Right hindlimb (tissue), 1 donor: Measurements from ENCODE around the gene PGM2.

Experiments used
- DNase-seq: peaks from one replicate; pipeline ENCODE4 v3.0.0-alpha.2; 2018

Gene PGM2

DNA sequence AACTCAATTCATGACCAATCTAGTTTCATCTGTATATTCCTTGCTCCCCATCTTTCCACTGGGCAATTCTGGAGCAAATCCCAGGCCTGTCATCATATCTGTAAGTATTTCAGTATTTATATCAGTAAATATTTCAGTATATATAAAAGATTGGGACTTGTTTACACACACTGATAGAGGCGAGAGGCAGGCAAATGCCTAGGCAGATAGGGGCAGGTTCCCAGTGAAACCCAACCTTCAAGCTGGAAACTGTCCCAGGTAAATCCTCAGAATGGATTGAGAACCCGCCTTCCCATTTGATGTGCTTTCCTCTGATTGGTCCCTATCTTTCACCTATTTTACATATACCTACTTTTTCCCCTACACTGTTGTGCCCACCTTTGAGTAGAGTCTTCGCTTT, 40.6 kb downstream of the PGM2 start:
- no peak for DNase-seq

DNA sequence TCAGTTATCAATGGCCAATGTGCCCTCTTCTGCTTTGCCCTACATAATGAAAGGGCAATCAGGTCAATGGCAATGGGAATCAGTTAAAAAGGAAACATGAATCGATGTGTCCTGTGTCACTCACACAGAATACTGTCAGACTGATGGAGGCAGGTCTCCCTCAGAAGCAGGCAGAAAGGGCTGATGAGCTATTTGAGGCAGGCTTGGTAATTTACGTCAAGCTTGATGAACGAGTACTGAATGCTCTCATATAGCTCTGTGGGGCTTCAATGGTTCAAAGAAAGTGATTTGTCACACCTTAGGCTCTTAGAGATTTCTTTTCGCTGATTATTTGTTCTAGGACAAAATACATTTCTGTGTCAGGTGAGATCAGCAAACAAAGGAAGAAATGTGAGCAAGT, 41.8 kb downstream of the PGM2 start:
- no peak for DNase-seq

DNA sequence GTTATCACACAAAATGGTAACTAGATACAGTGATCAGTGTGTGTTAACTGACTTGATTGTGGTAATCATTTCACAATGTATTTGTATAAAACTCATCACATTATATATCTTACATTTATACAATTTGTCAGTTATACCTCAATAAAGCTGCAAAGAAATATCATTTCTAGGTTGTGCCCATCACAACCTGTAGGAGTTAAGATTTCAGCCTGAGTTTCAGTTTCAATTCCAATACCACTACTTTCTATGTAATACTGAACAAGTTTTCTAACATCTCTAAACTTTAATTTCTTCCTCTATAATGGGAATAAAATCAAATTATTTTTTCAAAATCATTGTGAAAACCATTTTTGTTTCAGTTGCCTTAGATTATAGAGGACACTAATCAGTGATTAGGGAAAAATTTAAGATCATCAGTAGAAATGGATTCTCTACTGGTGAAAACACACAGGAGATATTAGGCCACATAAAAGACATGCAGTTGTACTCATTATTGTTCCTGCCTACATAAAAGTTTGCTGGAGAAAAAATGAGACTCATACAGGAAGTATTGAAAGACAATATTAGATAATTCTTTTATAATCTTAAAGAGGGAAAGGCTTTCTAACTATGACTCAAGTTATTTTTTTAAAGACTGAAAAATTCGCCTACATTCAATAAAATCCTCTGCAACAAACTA, 46.0 kb downstream of the PGM2 start:
- no peak for DNase-seq

DNA sequence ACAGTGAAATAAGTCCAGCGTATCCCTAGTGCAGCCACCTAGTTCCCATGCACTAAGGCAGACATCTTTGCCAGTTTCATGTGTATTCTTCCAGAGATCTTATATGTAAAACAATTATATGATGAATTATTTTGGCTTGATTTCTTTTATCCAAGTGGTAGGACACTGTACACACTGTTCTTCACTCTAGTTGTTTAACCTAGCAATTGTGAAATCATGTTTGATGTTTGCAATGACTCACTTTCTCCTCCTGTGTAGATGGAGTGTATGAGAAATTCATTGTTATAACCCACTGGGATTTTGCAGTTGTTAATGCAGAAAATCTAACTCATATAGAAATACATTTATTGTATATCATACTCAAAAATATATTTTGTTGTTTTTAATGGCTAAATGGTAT, 46.9 kb downstream of the PGM2 start:
- DNase-seq = no peak

DNA sequence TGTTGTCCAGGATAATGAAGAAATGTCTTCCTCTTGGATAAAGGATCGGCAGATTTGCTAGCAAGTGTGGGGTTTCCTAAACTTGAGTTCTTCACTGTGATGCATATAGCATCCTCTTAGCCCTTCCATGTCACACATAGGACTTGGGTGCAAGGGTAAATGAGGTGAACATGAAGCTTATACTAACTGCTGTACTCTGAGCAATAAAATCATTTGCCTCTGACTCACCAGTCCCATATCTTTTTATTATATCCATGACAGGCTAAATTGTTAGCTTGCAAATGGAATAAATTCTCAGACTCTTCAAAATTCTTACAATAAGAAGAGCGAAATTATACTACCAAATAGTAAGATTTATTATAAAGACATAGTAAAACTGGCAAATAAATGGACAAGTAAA, 49.7 kb downstream of the PGM2 start:
- no peak for DNase-seq

DNA sequence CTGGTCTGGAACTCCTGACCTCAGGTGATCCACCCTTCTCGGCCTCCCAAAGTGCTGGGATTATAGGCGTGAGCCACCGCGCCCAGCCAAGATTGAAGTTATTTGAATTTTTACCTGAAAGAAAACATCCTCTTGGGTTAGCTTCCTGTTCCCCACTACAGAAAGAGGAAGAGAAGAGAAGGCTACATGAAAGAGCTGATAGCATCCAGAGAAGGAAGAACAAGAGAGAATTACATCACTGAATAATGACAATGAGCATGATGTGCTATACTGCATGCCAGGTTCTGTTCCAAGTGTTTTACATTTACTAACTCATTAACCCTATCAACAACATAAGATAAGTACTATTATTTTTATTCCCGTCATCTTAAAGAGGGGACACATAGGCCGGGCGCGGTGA, 52.9 kb downstream of the PGM2 start:
- DNase-seq = no peak

DNA sequence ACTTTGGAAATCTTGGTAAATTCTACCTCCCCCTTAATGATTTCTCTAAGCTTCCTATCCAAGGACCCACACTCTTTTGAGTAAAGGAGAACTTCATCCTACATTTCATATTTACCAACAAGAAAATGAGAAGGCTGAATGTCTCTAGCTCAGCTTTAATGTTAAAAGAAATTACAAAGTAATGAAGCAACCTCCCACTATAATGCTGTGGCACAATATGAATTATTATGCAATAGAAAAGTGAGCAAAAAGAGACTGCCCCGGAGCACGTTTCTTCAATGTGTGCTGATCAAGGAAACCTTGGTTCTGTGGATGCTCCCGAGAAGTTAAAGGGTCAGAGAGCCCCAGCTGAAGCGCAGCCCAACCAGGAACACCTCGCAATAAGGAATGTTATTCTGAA, 55.3 kb downstream of the PGM2 start:
- no peak for DNase-seq

DNA sequence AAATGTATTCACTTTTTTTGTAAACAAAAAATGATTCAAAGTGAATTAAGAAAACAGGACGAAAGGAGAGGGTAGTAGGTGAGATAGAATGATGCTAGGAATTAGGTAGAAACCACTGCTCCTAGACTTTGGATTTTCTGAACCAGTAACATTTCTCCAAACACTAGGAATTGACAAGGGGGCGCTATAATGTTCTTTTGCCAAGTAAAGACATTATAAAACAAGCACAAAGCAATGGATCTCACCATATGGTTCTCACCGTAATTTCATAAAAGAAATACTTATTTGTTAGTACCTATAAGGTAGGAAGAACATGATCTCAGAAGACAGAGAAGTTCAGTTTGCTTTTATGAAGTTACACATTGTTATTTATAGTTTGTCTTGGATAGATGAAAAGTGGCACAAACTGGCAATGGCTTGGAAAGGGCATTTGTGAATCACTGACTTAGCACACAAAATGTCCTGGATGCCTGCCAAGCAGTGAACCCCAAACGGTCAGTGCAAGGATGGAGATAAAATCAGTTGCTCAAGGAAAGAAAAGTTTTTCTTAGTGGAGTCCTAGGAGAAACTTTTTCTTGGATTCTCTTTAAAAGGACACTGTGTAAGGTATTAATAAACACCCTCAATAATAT, 56.3 kb downstream of the PGM2 start:
- DNase-seq = no peak

DNA sequence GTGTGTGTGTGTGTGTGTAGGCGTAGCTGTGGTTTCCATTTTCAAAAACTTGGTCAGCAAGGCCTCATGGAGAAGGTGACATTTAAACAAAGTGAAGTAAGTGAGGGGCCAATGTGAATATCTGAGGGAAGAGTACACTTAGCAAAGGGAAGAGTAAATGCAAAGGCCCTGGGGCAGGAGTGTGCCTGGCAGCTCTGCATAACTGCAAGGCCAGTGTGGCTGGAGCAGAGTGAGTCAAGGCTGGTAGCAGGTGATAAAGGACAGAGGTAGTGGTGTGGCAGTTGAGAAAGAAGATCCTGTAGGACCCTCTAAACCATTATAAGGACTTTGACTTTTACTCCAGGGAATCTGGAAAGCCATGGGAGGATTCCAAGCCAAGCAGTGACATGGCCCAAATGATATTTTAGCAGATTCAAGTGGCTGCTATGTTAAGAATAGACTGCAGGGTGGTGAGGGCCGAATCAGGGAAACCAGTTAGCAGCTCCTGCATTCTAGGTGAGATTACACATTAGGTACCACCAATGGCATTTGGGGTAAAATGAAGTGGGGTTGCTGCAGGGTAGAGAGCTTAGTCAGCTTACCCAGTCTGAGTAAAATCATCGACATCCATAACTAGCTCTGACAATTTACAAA, 58.5 kb downstream of the PGM2 start:
- no peak for DNase-seq

DNA sequence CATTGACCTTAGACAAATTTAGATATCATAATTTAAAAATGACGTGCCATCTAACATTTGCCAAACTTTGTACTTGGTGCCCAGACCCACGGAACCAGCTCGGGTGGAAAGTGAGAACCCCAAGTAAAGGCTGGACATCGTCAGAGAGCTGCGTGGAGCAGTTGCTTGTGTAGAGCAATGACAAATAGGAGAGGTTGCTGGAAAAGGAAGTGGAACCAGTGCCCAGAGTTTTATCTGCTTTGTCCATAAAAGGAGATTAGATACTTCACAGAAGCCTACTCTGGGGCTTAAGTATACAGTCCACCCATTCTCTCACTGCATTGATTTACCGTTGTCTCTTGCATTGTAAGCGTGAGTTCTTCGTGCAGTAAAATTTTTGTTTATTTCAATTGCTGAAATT, 59.0 kb downstream of the PGM2 start:
- DNase-seq = no peak

DNA sequence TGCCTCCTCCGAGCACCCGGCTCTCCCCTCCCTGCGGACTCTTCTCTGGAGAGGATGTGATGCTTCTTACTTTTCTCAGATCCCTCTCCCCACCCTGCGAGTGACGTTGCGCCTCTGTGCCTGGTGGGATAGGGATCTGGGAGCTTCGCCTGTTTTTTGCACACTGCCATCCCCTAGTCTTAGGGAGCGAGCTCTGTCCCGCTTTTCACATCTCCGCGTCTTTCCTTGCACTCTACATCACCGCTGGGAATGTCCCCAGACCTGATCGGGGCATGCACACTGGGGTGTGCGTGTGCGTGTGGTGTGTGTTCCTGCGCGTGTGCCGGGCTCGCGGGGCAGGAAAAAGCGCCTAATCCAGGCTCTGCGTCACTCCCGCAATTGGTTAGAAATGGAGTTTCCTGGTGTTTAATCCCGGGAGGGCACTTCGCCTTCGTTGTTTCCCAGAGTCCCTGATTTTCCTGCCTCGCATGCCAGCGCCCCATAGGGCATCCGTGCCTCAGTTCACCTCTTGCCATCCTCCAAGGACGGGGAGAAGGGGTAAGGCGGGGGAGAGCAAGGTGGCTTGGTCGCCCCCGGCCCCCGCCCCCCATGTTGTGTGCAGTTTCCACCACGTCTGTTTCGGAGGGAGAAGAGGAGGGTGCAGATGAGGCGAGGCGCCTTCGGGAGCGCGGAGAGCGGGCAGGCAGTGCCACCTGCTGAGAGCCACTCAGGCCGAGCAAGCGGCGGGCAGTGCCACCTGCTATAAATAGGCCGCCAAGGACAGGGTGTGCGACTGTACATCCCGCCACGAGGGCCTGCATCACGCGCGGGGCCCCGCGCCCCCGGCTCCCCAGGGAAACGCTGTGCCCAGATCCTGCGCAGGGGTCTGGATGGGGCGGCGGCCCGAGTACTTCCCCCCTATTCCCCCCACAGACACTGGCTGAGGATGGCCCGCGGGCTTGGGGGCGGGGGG, 63.6 kb downstream of the PGM2 start:
- peak; percentile 50 for DNase-seq

DNA sequence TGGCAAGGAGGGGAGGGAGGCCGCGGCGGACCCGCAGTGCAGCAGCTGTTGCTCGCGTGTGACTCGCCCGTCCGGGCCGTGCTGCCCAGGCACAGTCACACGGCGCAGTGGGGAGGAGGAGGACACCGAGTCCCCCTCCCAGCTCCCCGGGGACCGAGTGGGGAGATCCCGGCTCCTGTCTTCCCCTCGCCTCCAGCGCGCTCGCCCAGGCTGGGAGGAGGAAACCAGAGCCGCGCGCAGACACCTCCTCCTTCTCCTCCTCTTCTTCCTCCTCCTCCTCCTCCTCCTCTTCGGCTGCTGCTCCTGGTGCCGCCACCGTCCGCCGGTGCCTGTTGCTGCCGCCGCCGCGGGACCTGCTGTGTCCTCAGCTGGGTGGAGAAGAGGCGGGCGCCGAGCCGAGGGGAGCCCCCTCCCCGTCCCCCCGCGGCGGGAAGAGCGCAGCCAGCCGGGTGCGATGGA, 64.3 kb downstream of the PGM2 start, which contains the start of gene TBC1D1:
Gene TBC1D1 (plus strand): TSS at position 284 of the 459 bp plus-strand sequence. CDS start 11,012 bp downstream, outside the sequence.
- DNase-seq = peak; percentile 52

DNA sequence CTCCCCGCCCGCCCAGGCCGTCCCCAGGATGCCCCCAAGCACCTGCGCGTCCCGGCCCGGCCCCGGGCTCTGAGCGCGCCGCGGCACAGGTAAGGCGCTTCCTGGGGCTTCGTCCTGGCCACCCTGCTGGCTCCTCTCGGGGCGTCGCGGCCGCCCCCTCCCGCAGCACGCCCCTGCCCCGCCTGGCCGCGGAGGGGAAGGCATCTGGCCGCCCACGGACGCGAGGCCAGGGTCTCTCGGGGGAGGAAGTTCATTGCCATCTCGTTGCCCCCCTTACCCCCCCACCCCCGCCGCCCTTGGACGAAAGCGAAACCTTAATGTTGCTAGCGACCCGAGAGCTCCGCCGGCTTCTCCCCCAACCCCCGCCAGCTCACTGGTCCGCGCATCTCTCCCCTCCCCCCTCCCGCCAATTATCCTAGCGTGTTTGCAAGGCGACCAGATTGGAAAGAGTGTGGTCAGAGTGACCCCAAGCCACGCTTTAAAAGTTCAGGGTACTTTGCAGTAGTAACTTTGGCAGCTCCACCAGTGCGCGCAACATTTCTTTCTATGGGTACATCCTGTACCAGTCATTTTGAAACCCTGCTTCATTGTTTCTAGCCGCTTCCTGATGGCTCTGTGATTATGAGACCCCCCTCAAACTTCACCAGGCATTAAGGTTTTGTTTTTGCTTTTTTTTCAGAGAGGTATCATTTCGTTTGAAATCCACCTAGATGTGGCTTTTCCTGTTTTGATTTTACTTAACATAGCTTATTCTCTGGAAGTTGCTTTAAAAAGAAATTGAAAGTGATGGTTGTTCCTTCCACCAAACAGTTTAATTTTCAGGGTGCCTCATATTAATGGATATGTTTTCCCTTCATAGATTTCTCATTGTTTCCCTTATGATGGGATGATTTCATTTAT, 65.0 kb downstream of the PGM2 start:
- peak; percentile 41 for DNase-seq

DNA sequence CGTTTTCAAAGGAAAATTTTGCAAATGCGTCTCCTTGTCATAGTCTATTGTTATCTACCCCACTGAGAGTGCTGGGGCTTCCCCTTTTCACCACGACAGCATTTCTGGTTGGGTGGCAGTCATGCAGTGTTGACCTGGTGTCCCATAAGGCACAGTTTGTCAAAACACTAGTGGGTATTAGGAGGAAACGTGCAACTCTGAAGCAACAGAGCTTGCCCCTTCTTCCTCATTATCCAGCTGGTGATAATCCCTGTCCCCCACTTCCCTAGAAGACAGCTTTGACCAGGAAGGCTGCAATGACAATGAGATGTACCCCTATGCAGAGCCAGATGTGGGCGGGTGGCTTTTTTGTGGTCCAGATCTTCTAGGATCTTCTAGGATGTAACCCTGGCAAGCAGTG, 66.2 kb downstream of the PGM2 start:
- DNase-seq = no peak

DNA sequence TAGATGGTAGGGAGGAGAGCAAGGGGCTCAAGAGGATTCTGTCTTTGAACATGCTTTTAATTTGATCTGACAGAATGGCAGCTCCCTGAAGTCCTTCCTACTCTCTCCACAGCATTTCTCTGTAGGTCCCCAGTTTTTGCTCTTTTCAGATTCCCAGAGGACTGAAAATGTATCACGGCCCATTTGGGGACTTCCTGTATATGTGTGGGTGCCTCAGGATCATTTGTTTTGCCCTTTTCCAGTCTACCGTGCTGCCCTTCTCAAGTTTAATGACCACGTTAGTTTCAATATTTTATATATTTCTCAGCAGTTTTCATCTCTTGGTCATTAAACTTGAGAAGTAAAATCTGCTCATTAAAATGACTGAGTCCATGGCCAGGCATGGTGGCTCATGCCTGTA, 66.7 kb downstream of the PGM2 start:
- DNase-seq = no peak

DNA sequence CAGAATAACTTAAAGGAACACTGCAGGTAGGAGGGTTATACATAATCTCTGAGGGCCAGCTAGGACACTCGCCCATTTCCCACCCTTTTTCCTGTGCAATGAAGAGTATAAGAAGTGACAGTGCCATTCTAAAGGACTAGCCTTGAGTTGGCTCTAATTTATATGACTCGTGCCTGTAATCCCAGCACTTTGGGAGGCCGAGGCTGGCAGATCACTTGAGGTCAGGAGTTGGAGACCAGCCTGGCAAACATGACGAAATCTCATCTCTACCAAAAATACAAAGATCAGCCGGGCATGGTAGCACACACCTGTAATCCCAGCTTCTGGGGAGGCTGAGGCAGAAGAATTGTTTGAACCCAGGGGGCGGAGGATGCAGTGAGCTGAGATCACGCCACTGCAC, 68.8 kb downstream of the PGM2 start:
- no peak for DNase-seq

DNA sequence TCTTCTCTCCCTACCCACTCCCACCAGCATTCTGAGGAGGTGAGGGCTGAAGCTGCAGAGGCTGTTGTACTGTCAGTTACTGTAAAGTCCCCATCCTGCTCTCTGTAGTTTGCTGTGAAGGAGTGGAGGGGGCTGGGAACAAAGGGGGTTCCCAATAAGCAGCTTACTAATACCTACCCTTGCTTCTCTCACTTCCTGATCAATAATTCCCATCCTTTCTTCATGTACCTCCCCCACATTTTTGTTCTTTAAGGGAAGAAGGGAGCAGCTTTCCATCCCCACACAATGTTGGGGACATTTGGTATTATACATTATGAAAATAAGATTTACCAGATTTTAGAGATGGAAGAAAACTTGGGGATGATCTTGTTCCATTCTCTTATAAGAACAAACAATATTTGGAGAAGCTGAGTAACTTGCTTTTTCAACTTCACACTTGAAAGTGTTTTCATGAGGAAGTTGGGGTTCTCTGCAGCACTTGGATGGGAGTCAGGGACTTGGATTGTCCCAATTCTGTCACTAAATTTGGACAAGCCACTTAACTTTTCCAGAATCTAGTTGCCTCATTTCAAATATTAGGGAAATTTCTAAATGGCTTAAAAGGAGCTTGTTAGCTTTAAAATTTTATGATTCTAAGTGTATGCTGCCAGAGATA, 69.8 kb downstream of the PGM2 start:
- no peak for DNase-seq

DNA sequence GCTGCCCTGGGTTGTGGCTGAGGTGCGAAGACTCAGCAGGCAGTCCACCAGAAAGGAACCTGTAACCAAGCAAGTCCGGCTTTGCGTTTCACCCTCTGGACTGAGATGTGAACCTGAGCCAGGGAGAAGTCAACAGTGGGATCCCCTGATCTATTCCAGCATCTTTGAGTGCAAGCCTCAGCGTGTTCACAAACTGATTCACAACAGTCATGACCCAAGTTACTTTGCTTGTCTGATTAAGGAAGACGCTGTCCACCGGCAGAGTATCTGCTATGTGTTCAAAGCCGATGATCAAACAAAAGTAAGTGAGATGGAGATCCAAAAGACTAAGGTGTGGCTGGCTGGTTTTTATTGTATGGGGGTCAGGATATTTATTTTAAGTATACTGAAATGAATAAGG, 75.7 kb downstream of the PGM2 start:
- DNase-seq = no peak

DNA sequence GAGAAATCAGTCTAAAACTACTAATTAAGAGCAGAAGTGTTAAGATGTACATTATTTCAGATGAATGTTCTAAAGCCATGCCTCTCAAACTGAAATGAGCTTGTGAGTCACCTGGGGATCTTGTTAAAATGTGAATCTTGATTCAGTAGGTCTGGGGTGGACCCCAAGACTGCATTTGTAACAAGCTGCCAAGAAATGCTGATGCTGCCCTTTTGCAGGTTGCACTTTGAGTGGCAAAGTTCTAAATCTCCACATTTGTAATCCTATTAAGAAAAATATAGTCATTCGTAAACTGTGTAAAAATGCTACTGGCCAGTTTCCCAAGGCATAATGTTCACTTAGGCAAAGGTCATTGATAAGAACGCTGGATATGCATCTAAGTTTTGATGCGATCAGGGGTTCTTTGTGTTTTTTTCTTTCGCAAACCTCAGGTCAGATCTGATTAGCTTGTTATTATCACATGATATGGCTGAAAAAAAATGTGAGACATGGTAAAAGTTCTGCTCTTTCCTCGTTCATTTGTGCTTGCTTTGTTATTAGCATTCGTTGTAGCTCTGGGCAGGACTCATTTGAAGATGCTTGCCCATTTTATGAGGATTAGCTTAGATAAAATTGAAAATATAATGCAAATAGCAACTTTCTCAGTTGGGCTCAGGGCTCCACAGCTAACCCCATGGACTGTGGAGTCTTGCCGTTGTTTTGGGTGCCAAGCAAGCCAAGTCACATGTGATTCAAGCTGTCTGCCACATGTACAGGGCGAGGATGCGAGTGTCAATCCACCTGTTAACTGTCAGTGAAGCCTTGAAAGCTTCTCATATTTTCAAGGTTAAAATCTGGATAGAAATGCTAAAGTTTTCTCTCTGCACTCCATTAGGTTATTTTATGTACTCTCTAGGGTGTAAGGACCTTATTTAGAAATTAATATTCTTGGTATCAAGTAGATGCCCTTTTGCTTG, 76.5 kb downstream of the PGM2 start:
- no peak for DNase-seq

DNA sequence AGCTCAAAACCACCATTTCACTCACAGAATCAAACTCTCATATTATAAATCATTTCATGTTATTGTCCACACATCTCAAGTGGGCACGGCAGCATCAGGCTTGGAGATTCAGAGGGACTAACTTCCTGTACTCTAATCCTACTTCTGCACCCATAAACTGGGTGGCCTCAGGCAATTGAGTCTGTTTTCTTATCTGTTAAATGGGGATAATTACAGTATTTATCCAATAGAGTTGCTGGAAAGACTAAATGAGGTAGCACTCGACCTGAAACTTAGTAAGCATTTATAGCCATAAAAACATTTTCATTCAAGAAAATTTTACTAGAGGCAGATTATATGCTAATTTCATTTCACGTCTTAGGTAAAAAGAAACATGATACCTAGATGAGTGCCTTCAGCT, 77.4 kb downstream of the PGM2 start:
- DNase-seq = no peak
